Body of pancreas (tissue), 4 donors: Measurements from ENCODE around the gene DHRS1. TPM values are rescaled to one million over a fixed set of nuclear protein-coding genes. Genes with fewer than 3 reads are reported as not detected.

Experiments used
- ATAC-seq: fragments of 150-250 bp; one replicate; pipeline ENCODE4 v1.9.1; 2016
- DNase-seq, 4 donors: peaks; one replicate each; pipeline ENCODE4 v3.0.0-alpha.2; 2019
- H3K27ac ChIP-seq, 4 donors: fragments of 200-600 bp; sonication (generic); 1 replicate in 3 of 4; 2 replicates in 1 of 4; pipeline versions ENCODE4 v1.5.1 to v1.6.1; 2016 to 2019; ENCODE audit warnings: mild to moderate bottlenecking in 1 of 4, mixed read lengths in 1 of 4, moderate library complexity in 1 of 4
- H3K27me3 ChIP-seq, 2 donors: fragments of 200-600 bp; sonication (generic); one replicate each; pipeline ENCODE4 v1.6.0; 2016; ENCODE audit warnings: mild to moderate bottlenecking in 1 of 2
- H3K36me3 ChIP-seq, 2 donors: fragments of 200-600 bp; sonication (generic); replicated peaks in 1 of 2; 2 replicates each; pipeline ENCODE4 v1.5.1; 2016; ENCODE audit warnings: low read depth in 2 of 2; ENCODE audit not compliant: insufficient read depth in 1 of 2
- H3K4me1 ChIP-seq: fragments of 200-600 bp; sonication (generic); one replicate; pipeline ENCODE4 v1.6.0; 2016
- H3K4me3 ChIP-seq, 2 donors: fragments of 200-600 bp; sonication (generic); 1 replicate in 1 of 2; 2 replicates in 1 of 2; pipeline ENCODE4 v1.5.1; 2016 to 2019
- H3K9me3 ChIP-seq, 3 donors: fragments of 200-600 bp; sonication (generic); 1 replicate in 2 of 3; 2 replicates in 1 of 3; pipeline ENCODE4 v1.5.1; 2016
- CTCF ChIP-seq, 7 experiments: fragments of 450-650 bp in 4 of 7; fragments of 200-600 bp in 3 of 7; sonication (generic) in 3 of 7; IDR thresholded peaks; one replicate each; pipeline ENCODE4 v1.5.1; 2016 to 2019; ENCODE audit warnings: antibody characterized with exemption in 7 of 7
- POLR2A ChIP-seq, 3 donors: fragments of 450-650 bp; IDR thresholded peaks; one replicate each; pipeline ENCODE4 v1.6.1; 2016; ENCODE audit warnings: antibody characterized with exemption in 3 of 3, mild to moderate bottlenecking in 2 of 3
- WGBS, 2 donors: methylation state at CpG; one replicate each; pipeline ENCODE4 v1.1.5; 2017; 5-methylcytosine and 5-hydroxymethylcytosine counted together
- intact Hi-C: fragments of 100-400 bp; cut with DNase I; formaldehyde crosslinking; loops from one replicate; pipeline ENCODE4 v1.15.1; 2023
- total RNA-seq, 2 donors: library from RNA; depleted of rRNA; stranded (reverse); fragments of >200 nt; gene quantifications; one replicate each; pipeline ENCODE4 v1.1.0, GENCODE V29; 2016

DHRS1 gene
- total RNA-seq, 2 donors from 2014 or later = 18.8 to 31.4 TPM

- Histone ChIP-seq H3K4me1 (no peaks in the 10 kb centered on the region), H3K27me3 (no peaks in the 10 kb centered on the region), H3K4me3 (no peak overlapping the region), H3K36me3 (peaks cover 0 to 2% of the 10 kb centered on the region in 2 donors), H3K9me3 (no peaks in the 10 kb centered on the region), H3K27ac (no peak overlapping the region)
- 80 to 81% methylated on average over 8 to 11 of the region's 11 CpGs for WGBS, 2 donors
- no peak for DNase-seq
- ATAC-seq = no peak
- intact Hi-C loops = loop anchor here (5.0 kb wide), 1 partner anchor 35 kb away; no protein-coding TSS in a partner anchor
- TF ChIP-seq POLR2A (IDR thresholded peaks at IDR 0.05) (no peak), CTCF (IDR thresholded peaks at IDR 0.05) (no peak)
Observed at GRCh38 chr14:24252289-24253124, 47.1 kb downstream of the DHRS1 start.

GRCh38 chr14:24251880-24252288 is 47.7 kb downstream of the DHRS1 start:
- intact Hi-C loops = loop anchor here (5.0 kb wide), 1 partner anchor 35 kb away; no protein-coding TSS in a partner anchor
- H3K4me1 ChIP-seq = no peaks in the 10 kb centered on the region
- DNase-seq = no peak
- TF ChIP-seq CTCF (IDR thresholded peaks at IDR 0.05) = no peak
- no peak for TF ChIP-seq POLR2A (IDR thresholded peaks at IDR 0.05)
- H3K4me3 ChIP-seq = no peak overlapping the region
- no peak for ATAC-seq
- WGBS, 2 donors = 86 to 90% methylated on average over 1 of the region's 1 CpG
- H3K36me3 ChIP-seq = peaks cover 0 to 2% of the 10 kb centered on the region in 2 donors
- no peak overlapping the region for H3K27ac ChIP-seq
- no peaks in the 10 kb centered on the region for H3K9me3 ChIP-seq
- H3K27me3 ChIP-seq = no peaks in the 10 kb centered on the region

- H3K4me1 ChIP-seq = no peaks in the 10 kb centered on the region
- H3K9me3 ChIP-seq = no peaks in the 10 kb centered on the region
- TF ChIP-seq CTCF (IDR thresholded peaks at IDR 0.05) (no peak), POLR2A (IDR thresholded peaks at IDR 0.05) (no peak)
- no peak overlapping the region for H3K27ac ChIP-seq
- H3K27me3 ChIP-seq = no peaks in the 10 kb centered on the region
- WGBS, 2 donors = 57% methylated on average over 4 of the region's 4 CpGs
- DNase-seq = no peak
- no peak for ATAC-seq
- intact Hi-C loops = loop anchor here (5.0 kb wide), 1 partner anchor 37 kb away; no protein-coding TSS in a partner anchor
- no peak overlapping the region for H3K4me3 ChIP-seq
- H3K36me3 ChIP-seq = peaks cover 0 to 2% of the 10 kb centered on the region in 2 donors
Observed at GRCh38 chr14:24250354-24250753, 49.2 kb downstream of the DHRS1 start.

GRCh38 chr14:24249230-24250021 is 50.2 kb downstream of the DHRS1 start:
- H3K27ac ChIP-seq = no peak overlapping the region
- H3K36me3 ChIP-seq = no peaks in the 10 kb centered on the region
- intact Hi-C loops = loop anchor here (5.0 kb wide), 1 partner anchor 38 kb away; no protein-coding TSS in a partner anchor
- no peak for DNase-seq
- H3K4me3 ChIP-seq = no peak overlapping the region
- no peaks in the 10 kb centered on the region for H3K9me3 ChIP-seq
- no peak for TF ChIP-seq CTCF (IDR thresholded peaks at IDR 0.05)
- no peak for TF ChIP-seq POLR2A (IDR thresholded peaks at IDR 0.05)
- no peaks in the 10 kb centered on the region for H3K27me3 ChIP-seq
- WGBS, 2 donors = 71 to 78% methylated on average over 9 to 13 of the region's 13 CpGs
- ATAC-seq = no peak
- no peaks in the 10 kb centered on the region for H3K4me1 ChIP-seq
